H1 (cell line): ENCODE data around the gene LEFTY2. TPM values are rescaled to one million over a fixed set of nuclear protein-coding genes. Genes with fewer than 3 reads are reported as not detected.

ENCODE experiments used
- CTCF ChIA-PET: fragments of 300-600 bp; sonication (Branson Sonifier 250); formaldehyde crosslinking; loops from one replicate; lab custom pipeline; 2021; ENCODE audit not compliant: partially characterized antibody; lab: Charles Lee
- POLR2A ChIA-PET: fragments of 300-600 bp; sonication (Branson Sonifier 250); formaldehyde crosslinking; loops from one replicate; lab custom pipeline; 2021; ENCODE audit warnings: inconsistent platforms; ENCODE audit not compliant: partially characterized antibody; lab: Charles Lee
- DNase-seq, 2 experiments: peaks; one replicate each; pipeline versions ENCODE4 v3.0.0 to v3.0.0-alpha.2; 2010 to 2022; ENCODE audit warnings: low spot score in 2 of 2, low read depth in 1 of 2, mixed read lengths in 1 of 2
- FAIRE-seq: peaks from 2 replicates; lab custom pipeline; 2011; peaks lifted over from hg19 to GRCh38; lab: Jason Lieb, UNC
- H2AFZ ChIP-seq: 2 replicates; pipeline ENCODE4 v1.8.1; 2012; ENCODE audit warnings: low read length, inconsistent platforms
- H2AK5ac ChIP-seq: 2 replicates; pipeline ENCODE4 v1.6.1; 2013; ENCODE audit warnings: low read depth, low read length
- H2BK120ac ChIP-seq: replicated peaks from 2 replicates; pipeline ENCODE3; 2013; ENCODE audit warnings: low read depth, low read length, inconsistent platforms
- H2BK12ac ChIP-seq: 2 replicates; pipeline ENCODE4 v1.6.1; 2013; ENCODE audit warnings: low read depth, low read length
- H2BK15ac ChIP-seq: 2 replicates; pipeline ENCODE4 v1.6.1; 2013; ENCODE audit warnings: low read length
- H2BK20ac ChIP-seq: 2 replicates; pipeline ENCODE4 v1.6.1; 2013; ENCODE audit warnings: low read length
- H2BK5ac ChIP-seq: 2 replicates; pipeline ENCODE4 v1.6.1; 2013; ENCODE audit warnings: low read depth, low read length
- H3K14ac ChIP-seq: 2 replicates; pipeline ENCODE4 v1.6.1; 2013; ENCODE audit warnings: inconsistent platforms; ENCODE audit not compliant: insufficient read length
- H3K18ac ChIP-seq: 2 replicates; pipeline ENCODE4 v1.6.1; 2013; ENCODE audit warnings: low read length; ENCODE audit errors: extremely low read depth
- H3K23ac ChIP-seq: 2 replicates; pipeline ENCODE4 v1.6.1; 2013; ENCODE audit warnings: inconsistent platforms; ENCODE audit not compliant: insufficient read length
- H3K23me2 ChIP-seq: 2 replicates; pipeline ENCODE4 v1.6.1; 2013; ENCODE audit warnings: low read depth, low read length
- H3K27ac ChIP-seq: 2 replicates; pipeline ENCODE4 v1.6.1; 2011; ENCODE audit warnings: low read depth, low read length, inconsistent platforms
- H3K27me3 ChIP-seq, 4 experiments: replicated peaks in 1 of 4; 1 replicate in 1 of 4; 2 replicates in 3 of 4; pipeline versions ENCODE4 v1.6.1 to v1.8.1; 2011 to 2013; ENCODE audit warnings: low read length in 3 of 4, mild to moderate bottlenecking in 3 of 4, inconsistent platforms in 2 of 4, mixed read lengths in 2 of 4, moderate library complexity in 1 of 4; ENCODE audit not compliant: control insufficient read depth in 3 of 4, insufficient read depth in 3 of 4; ENCODE audit errors: extremely low read depth in 1 of 4
- H3K36me3 ChIP-seq, 4 experiments: 2 replicates each; pipeline versions ENCODE4 v1.6.1 to v1.8.1; 2011 to 2013; ENCODE audit warnings: mild to moderate bottlenecking in 4 of 4, low read length in 3 of 4, moderate library complexity in 2 of 4, control low read depth in 1 of 4, inconsistent platforms in 1 of 4; ENCODE audit not compliant: insufficient read depth in 4 of 4, control insufficient read depth in 2 of 4
- H3K4ac ChIP-seq: replicated peaks from 2 replicates; pipeline ENCODE3; 2013; ENCODE audit warnings: low read length, low read depth, mixed read lengths, inconsistent platforms; ENCODE audit not compliant: insufficient read length
- H3K4me1 ChIP-seq, 4 experiments: replicated peaks in 1 of 4; 1 replicate in 1 of 4; 2 replicates in 3 of 4; pipeline versions ENCODE4 v1.6.1 to v1.8.1; 2011 to 2013; ENCODE audit warnings: low read length in 3 of 4, inconsistent platforms in 2 of 4, mixed read lengths in 1 of 4; ENCODE audit not compliant: insufficient read depth in 4 of 4, control insufficient read depth in 3 of 4
- H3K4me2 ChIP-seq, 2 experiments: 2 replicates each; pipeline versions ENCODE4 v1.6.1 to v1.8.1; 2011 to 2013; ENCODE audit warnings: low read depth in 2 of 2, low read length in 2 of 2, control low read depth in 1 of 2, inconsistent platforms in 1 of 2, mild to moderate bottlenecking in 1 of 2; ENCODE audit not compliant: insufficient read depth in 1 of 2
- H3K4me3 ChIP-seq, 4 experiments: fragments of 200-600, 300-600 bp in 1 of 4; sonication (generic), shearing (Covaris generic), sonication (Bioruptor Twin) in 1 of 4; 2 replicates each; pipeline versions ENCODE4 v1.5.1 to v1.8.1; 2011 to 2016; ENCODE audit warnings: low read length in 4 of 4, low read depth in 3 of 4, control low read depth in 2 of 4, inconsistent platforms in 2 of 4, mild to moderate bottlenecking in 2 of 4, mixed read lengths in 1 of 4, moderate library complexity in 1 of 4; ENCODE audit not compliant: insufficient read depth in 2 of 4; ENCODE audit errors: extremely low read depth in 1 of 4
- H3K56ac ChIP-seq: replicated peaks from 2 replicates; pipeline ENCODE3; 2013; ENCODE audit warnings: low read depth, mild to moderate bottlenecking, mixed read lengths, low read length, inconsistent platforms; ENCODE audit not compliant: insufficient read length
- H3K79me1 ChIP-seq: 2 replicates; pipeline ENCODE4 v1.6.1; 2013; ENCODE audit warnings: low read depth, low read length, control low read depth
- H3K79me2 ChIP-seq, 2 experiments: 2 replicates each; pipeline versions ENCODE4 v1.6.1 to v1.8.1; 2012 to 2013; ENCODE audit warnings: low read length in 2 of 2, mild to moderate bottlenecking in 2 of 2, inconsistent platforms in 1 of 2; ENCODE audit not compliant: insufficient read depth in 2 of 2, control insufficient read depth in 1 of 2
- H3K9ac ChIP-seq, 4 experiments: replicated peaks in 1 of 4; 1 replicate in 1 of 4; 2 replicates in 3 of 4; pipeline versions ENCODE4 v1.6.1 to v1.8.1; 2011 to 2013; ENCODE audit warnings: low read depth in 3 of 4, low read length in 3 of 4, control low read depth in 2 of 4, mild to moderate bottlenecking in 2 of 4, moderate library complexity in 2 of 4, inconsistent platforms in 1 of 4; ENCODE audit errors: extremely low read depth in 1 of 4
- H3K9me3 ChIP-seq, 2 experiments: 2 replicates each; pipeline versions ENCODE4 v1.6.1 to v1.8.1; 2012 to 2013; ENCODE audit warnings: mild to moderate bottlenecking in 2 of 2, moderate library complexity in 2 of 2, control low read depth in 1 of 2, inconsistent platforms in 1 of 2, low read depth in 1 of 2, low read length in 1 of 2, mixed read lengths in 1 of 2; ENCODE audit not compliant: insufficient read depth in 2 of 2
- H4K20me1 ChIP-seq, 2 experiments: replicated peaks in 1 of 2; 2 replicates each; pipeline versions ENCODE3 to v1.8.1; 2011 to 2013; ENCODE audit warnings: inconsistent platforms in 2 of 2, low read length in 2 of 2, mild to moderate bottlenecking in 1 of 2; ENCODE audit not compliant: insufficient read depth in 2 of 2, control insufficient read depth in 1 of 2
- H4K5ac ChIP-seq: 2 replicates; pipeline ENCODE4 v1.6.1; 2013; ENCODE audit warnings: low read length, low read depth, mixed read lengths, inconsistent platforms; ENCODE audit not compliant: insufficient read length
- H4K8ac ChIP-seq: 2 replicates; pipeline ENCODE4 v1.8.0; 2013; ENCODE audit warnings: mild to moderate bottlenecking, moderate library complexity, low read length, inconsistent platforms; ENCODE audit not compliant: insufficient read depth; ENCODE audit errors: extremely low read depth
- H4K91ac ChIP-seq: replicated peaks from 2 replicates; pipeline ENCODE3; 2013; ENCODE audit warnings: low read length, mixed read lengths, inconsistent platforms; ENCODE audit not compliant: insufficient read length
- CBX8 ChIP-seq: fragments of 300-800, 300-1000 bp; sonication (generic); IDR thresholded peaks from 2 replicates; pipeline ENCODE4 v1.7.1; 2016; ENCODE audit warnings: low read depth, low read length, borderline replicate concordance
- CHD1 ChIP-seq: IDR thresholded peaks from 2 replicates; pipeline ENCODE4 v1.6.1; 2012; ENCODE audit warnings: low read depth, low read length, improper control_type of control experiment
- JUN ChIP-seq: IDR thresholded peaks from 2 replicates; pipeline ENCODE4 v1.6.1; 2011; ENCODE audit warnings: low read depth, mild to moderate bottlenecking, improper control_type of control experiment, low read length
- SAP30 ChIP-seq: fragments of 300-600 bp; sonication (generic); IDR thresholded peaks from 2 replicates; pipeline ENCODE4 v1.7.1; 2012; ENCODE audit warnings: low read length, moderate library complexity, mild to moderate bottlenecking, inconsistent platforms; ENCODE audit not compliant: insufficient read depth, insufficient replicate concordance
- SIX5 ChIP-seq: IDR thresholded peaks from 2 replicates; pipeline ENCODE4 v1.6.1; 2011; ENCODE audit warnings: mild to moderate bottlenecking, low read depth, low read length
- SP2 ChIP-seq: IDR thresholded peaks from 2 replicates; pipeline ENCODE4 v1.6.1; 2012; ENCODE audit warnings: mild to moderate bottlenecking, low read length, inconsistent platforms
- WGBS, 2 experiments: shearing (Covaris generic) in 1 of 2; methylation state at CpG; one replicate each; pipeline versions ENCODE4 v1.1.6 to v1.1.7; 2013 to 2015; ENCODE audit warnings: low lambda C conversion rate in 2 of 2, mixed read lengths in 2 of 2, inconsistent platforms in 1 of 2, low coverage in 1 of 2, missing lambda C conversion rate in 1 of 2; ENCODE audit not compliant: insufficient replicate concordance in 2 of 2, insufficient coverage in 1 of 2, insufficient read length in 1 of 2; ENCODE audit errors: extremely low coverage in 1 of 2, missing lambda C conversion rate in 1 of 2; 5-methylcytosine and 5-hydroxymethylcytosine counted together
- polyA plus RNA-seq, 7 experiments: library from polyadenylated mRNA; depleted of rRNA in 3 of 7; stranded (reverse) in 5 of 7; unstranded in 2 of 7; fragments of >200 nt in 5 of 7; fragments of 200-250 nt in 2 of 7; gene quantifications; 1 replicate in 5 of 7; 2 replicates in 1 of 7; 4 replicates in 1 of 7; pipeline versions ENCODE4 v1.2.1 to v1.2.3, GENCODE V29; 2011 to 2013; ENCODE audit warnings: missing spikeins in 2 of 7, mixed read lengths in 2 of 7
- total RNA-seq: library from RNA; stranded (reverse); fragmentation: NEBNext Ultra II Directional; extraction: Animal tissue kit (Norgen Biotek cat#: 25700); gene quantifications from 2 replicates; pipeline ENCODE4 v1.2.1, GENCODE V29; 2021

Gene LEFTY2
- total and polyA plus RNA-seq, 2 of the 8 experiments (the other 6 are each of a cell fraction or from before 2014, with no cell fraction given), result 2.6 to 4.3 TPM

DNA sequence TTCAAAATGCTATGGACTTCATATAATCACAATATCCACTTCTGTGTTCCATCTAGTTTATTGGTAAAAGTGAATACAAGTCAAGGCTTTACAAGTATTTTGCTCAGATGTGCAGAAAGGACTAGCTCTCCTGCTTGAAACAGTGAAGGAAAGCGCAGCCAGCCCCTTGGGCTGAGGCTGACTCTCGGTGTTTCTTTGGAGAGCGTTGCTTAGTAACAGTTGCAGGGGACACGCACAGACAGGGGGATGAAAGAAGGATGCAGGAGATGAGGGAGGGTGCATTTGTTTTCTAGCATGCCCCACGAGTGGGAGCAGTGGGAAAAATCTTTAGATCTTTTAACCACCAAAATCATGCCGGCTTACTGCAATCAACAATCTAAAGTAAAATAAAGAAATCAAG lies 26.1 kb downstream of the LEFTY2 start:
- Histone ChIP-seq H3K79me1 (peaks cover 3% of the 10 kb centered on the region; the same call in 1 of the 2 replicates), H3K18ac (no peak overlapping the region), H2BK15ac (no peak overlapping the region), H3K9ac (no peak overlapping the region), H3K4me1 (peaks cover 0 to 7% (median 1%) of the 10 kb centered on the region in 4 experiments; a peak in 2 of 7 replicates), H2BK5ac (no peak overlapping the region), H2BK12ac (no peak overlapping the region), H4K91ac (no peak overlapping the region), H3K23me2 (no peaks in the 10 kb centered on the region), H3K4me2 (no peak overlapping the region), H4K20me1 (peaks cover 0 to 1% of the 10 kb centered on the region in 2 experiments), H3K4me3 (no peak overlapping the region), H3K14ac (no peak overlapping the region), H4K5ac (no peak overlapping the region), H2BK120ac (no peak overlapping the region), H3K79me2 (no peaks in the 10 kb centered on the region), H3K9me3 (no peaks in the 10 kb centered on the region), H3K27ac (no peak overlapping the region), H2BK20ac (no peak overlapping the region), H3K23ac (no peak overlapping the region), H3K4ac (no peak overlapping the region), H2AFZ (no peak overlapping the region), H3K56ac (no peak overlapping the region), H3K36me3 (peaks cover 2 to 21% (median 6%) of the 10 kb centered on the region in 4 experiments; a peak in 5 of 8 replicates), H2AK5ac (no peak overlapping the region), H3K27me3 (no peaks in the 10 kb centered on the region; a peak in 2 of 7 replicates), H4K8ac (no peak overlapping the region)
- ChIA-PET CTCF (interaction anchor here (0.8 to 2.0 kb wide), 7 partner anchors 23 to 433 kb away, joined by 3 to 5 read pairs (median 4); partner anchors contain the start of gene LEFTY2), POLR2A (interaction anchor here (2.3 kb wide), 1 partner anchor 10 kb away, joined by 6 read pairs; the partner anchor contains the start of gene PYCR2)
- no peak for DNase-seq
- no peak for FAIRE-seq
- TF ChIP-seq CBX8, result no peak
- no peak for TF ChIP-seq JUN
- TF ChIP-seq SP2, result no peak
- TF ChIP-seq SAP30, result no peak
- TF ChIP-seq CHD1, result no peak
- TF ChIP-seq SIX5, result no peak
- 87% methylated on average over 6 of the region's 6 CpGs; no CpG with 5 or more reads in 1 of the 2 experiments for WGBS, 2 experiments
